HUES6 (cell line): Measurements from ENCODE around the gene CCSER2.
"Not testable (repeated sequence)": the region's sequence is repeated elsewhere in the genome, so short reads cannot be mapped to it uniquely, and the experiment has no call there.

Experiments used
- H3K27ac ChIP-seq: 2 replicates; pipeline ENCODE4 v1.7.0; 2013; ENCODE audit warnings: low read depth, mild to moderate bottlenecking, low read length, inconsistent platforms
- H3K27me3 ChIP-seq: 2 replicates; pipeline ENCODE4 v1.6.1; 2013; ENCODE audit warnings: low read length; ENCODE audit not compliant: control insufficient read depth, insufficient read depth
- H3K36me3 ChIP-seq: 2 replicates; pipeline ENCODE4 v1.6.1; 2013; ENCODE audit warnings: low read length; ENCODE audit not compliant: control insufficient read depth, insufficient read depth
- H3K4me1 ChIP-seq: 2 replicates; pipeline ENCODE4 v1.6.1; 2013; ENCODE audit warnings: low read length; ENCODE audit not compliant: control insufficient read depth, insufficient read depth
- H3K4me3 ChIP-seq: 2 replicates; pipeline ENCODE4 v1.5.1; 2013; ENCODE audit warnings: low read depth, low read length
- H3K9ac ChIP-seq: one replicate; pipeline ENCODE4 v1.6.1; 2013; ENCODE audit warnings: mild to moderate bottlenecking, low read length
- H3K9me3 ChIP-seq: 2 replicates; pipeline ENCODE4 v1.6.1; 2013; ENCODE audit warnings: low read depth, low read length; ENCODE audit not compliant: control insufficient read depth, insufficient read depth

Gene CCSER2

DNA sequence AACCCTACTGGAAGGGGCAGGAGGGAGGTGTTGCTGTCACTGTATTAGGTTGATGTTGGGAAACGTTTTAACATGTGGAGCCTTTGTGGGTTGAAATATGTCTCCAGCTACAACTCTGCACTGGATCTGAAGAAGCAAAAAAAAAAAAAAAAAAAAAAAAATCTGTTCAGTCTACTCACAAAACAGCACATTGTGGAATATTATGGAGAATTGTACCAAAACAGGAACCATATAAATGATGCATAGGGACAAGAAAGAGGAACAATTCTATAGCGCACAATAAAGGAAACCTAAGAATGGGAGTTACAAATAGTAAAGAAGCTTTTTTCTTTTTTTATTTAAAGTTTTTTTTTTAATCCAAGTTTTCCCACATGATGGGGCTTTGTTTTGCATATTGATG lies 63.8 kb downstream of the CCSER2 start:
- H3K27me3 ChIP-seq = no peaks in the 10 kb centered on the region
- H3K9me3 ChIP-seq = peaks cover 18% of the 10 kb centered on the region
- peaks cover 19% of the 10 kb centered on the region for H3K36me3 ChIP-seq
- H3K27ac ChIP-seq = no peak overlapping the region
- H3K4me1 ChIP-seq = no peaks in the 10 kb centered on the region
- H3K4me3 ChIP-seq = no peak overlapping the region
- H3K9ac ChIP-seq = no peak overlapping the region

DNA sequence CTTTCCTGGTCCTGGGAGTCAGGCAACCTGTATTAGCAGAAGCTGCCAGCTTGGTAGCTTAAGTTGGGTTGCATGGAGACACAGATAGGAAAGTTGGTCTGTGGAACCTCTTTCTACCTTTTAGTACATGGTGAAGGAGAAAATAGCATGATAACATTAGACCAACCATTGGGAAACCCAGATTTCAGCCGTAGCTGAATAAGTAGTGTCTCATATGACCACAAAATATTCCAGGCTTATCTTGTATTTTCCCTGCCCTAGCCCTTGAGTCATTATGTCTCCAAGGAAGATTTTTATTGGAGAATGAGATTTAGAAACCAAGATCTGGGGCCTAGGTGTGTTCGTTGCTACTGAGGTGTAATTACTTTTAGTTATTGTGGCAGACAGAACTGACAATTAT lies 67.2 kb downstream of the CCSER2 start:
- H3K36me3 ChIP-seq = peaks cover 7% of the 10 kb centered on the region
- no peak overlapping the region for H3K4me3 ChIP-seq
- H3K4me1 ChIP-seq = peaks cover 3% of the 10 kb centered on the region; the same call in 1 of the 2 replicates
- H3K9me3 ChIP-seq = peaks cover 16% of the 10 kb centered on the region; the same call in 1 of the 2 replicates
- H3K9ac ChIP-seq = no peak overlapping the region
- H3K27me3 ChIP-seq = no peaks in the 10 kb centered on the region
- no peak overlapping the region for H3K27ac ChIP-seq

DNA sequence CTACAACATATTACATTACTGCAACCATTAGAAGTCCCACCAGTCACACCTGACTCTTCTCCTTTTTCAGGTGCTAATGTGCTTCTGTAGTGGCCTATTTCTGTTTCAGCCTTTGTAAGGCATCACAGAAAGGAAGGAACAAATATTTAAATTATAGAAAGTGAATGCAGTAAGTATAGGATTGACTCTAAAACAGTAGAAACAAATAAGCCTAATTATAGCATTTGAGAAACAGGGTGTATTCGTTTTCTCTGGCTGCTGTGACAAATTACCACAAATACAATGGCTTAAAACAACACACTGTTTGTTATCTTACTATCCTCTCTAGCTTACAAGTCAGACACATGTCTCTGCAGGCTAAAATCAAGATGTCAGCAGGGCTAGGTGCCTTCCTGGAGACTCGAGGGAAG lies 69.4 kb downstream of the CCSER2 start:
- H3K9ac ChIP-seq = no peak overlapping the region
- H3K9me3 ChIP-seq = peaks cover 18% of the 10 kb centered on the region; the same call in 1 of the 2 replicates
- H3K4me3 ChIP-seq = no peak overlapping the region
- peaks cover 8% of the 10 kb centered on the region; the same call in 1 of the 2 replicates for H3K4me1 ChIP-seq
- H3K36me3 ChIP-seq = peaks cover 6% of the 10 kb centered on the region; the same call in 1 of the 2 replicates
- no peaks in the 10 kb centered on the region for H3K27me3 ChIP-seq
- H3K27ac ChIP-seq = no peak overlapping the region

DNA sequence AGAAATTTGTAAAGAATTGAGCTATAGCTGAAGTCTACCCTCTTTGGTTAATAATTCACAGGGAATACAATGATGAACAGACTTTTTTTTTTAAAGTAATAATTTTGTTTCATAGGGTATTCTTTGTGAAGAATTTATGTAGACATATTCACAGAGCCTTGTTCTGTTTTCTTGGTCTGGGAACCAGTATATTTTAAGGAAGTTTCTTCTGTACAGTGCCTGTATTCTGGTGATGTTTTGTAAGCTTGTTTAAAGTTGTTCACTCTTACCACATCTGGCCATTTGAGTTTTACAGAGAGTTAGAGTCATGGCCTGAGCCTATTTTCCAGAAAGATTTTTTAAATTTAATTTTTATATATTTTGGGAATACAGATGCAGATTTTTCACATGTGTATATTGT lies 70.3 kb downstream of the CCSER2 start:
- H3K9me3 ChIP-seq = peaks cover 18% of the 10 kb centered on the region; the same call in 1 of the 2 replicates
- no peaks in the 10 kb centered on the region for H3K27me3 ChIP-seq
- no peak overlapping the region for H3K4me3 ChIP-seq
- H3K4me1 ChIP-seq = peaks cover 8% of the 10 kb centered on the region; the same call in 1 of the 2 replicates
- no peak overlapping the region for H3K9ac ChIP-seq
- peaks cover 6% of the 10 kb centered on the region; the same call in 1 of the 2 replicates for H3K36me3 ChIP-seq
- no peak overlapping the region for H3K27ac ChIP-seq

DNA sequence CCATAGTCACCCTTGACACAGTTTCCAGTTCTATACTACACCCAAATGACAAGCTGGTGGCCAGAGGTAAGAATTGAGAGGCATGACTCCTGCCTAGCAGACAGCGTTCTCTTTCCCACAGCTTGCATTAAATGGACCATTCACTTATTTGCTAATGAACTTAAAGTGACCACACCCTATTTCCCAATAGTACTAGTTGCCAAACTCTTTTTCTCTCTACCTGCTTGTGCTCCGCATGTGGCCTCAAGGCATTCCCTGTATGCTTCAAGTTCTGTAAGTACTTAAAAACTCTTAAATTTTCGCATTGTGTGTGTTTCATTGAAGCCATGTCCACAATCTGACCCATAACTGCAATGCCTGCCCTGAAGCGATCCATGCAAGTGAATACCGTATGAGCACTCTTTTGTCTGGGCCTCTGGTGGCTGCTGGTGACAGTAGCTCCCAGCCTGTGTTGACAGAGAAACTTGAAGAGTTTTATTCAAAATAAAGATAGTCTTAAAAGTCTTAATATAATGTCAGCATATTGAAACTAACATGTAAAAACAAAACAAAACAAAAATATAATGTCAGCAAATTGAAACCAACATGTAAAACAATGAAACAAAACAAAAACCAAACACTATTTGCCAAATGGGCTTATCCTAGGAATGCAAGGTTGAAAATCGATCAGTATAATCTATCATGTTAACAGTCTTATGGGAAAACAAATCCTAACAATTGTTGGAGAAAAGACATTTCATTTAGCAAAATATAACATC lies 73.6 kb downstream of the CCSER2 start:
- H3K36me3 ChIP-seq = 0 out of 2 replicates have a peak, but pooled peaks cover 4% of the 10 kb centered on the region
- no peak overlapping the region for H3K9ac ChIP-seq
- peaks cover 8% of the 10 kb centered on the region; the same call in 1 of the 2 replicates for H3K4me1 ChIP-seq
- H3K27ac ChIP-seq = no peak overlapping the region
- peaks cover 11% of the 10 kb centered on the region; the same call in 1 of the 2 replicates for H3K9me3 ChIP-seq
- no peaks in the 10 kb centered on the region for H3K27me3 ChIP-seq
- no peak overlapping the region for H3K4me3 ChIP-seq

DNA sequence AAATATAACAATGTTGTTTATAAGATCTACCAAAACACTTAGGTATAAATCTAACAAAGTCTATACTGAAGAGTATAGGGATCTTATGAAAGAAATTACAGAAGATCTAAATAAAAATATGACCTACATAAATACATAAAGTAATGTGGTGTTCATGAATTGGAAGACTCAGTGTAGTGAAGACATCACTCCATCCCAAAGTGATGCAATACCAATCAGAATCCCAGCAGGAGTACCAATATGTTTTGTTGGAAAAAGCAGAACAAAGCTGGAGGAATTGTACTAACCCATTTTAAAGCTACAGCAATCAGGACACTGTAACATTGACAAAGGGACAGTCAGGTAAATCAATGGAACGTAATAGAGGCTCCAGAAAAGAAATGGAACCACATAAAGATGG lies 76.4 kb downstream of the CCSER2 start:
- no peaks in the 10 kb centered on the region for H3K27me3 ChIP-seq
- H3K36me3 ChIP-seq = peaks cover 2% of the 10 kb centered on the region; the same call in 1 of the 2 replicates
- no peak overlapping the region for H3K4me3 ChIP-seq
- H3K27ac ChIP-seq = no peak overlapping the region
- 0 out of 2 replicates have a peak, but pooled peaks cover 4% of the 10 kb centered on the region for H3K4me1 ChIP-seq
- H3K9me3 ChIP-seq = peaks cover 11% of the 10 kb centered on the region; the same call in 1 of the 2 replicates
- no peak overlapping the region for H3K9ac ChIP-seq

DNA sequence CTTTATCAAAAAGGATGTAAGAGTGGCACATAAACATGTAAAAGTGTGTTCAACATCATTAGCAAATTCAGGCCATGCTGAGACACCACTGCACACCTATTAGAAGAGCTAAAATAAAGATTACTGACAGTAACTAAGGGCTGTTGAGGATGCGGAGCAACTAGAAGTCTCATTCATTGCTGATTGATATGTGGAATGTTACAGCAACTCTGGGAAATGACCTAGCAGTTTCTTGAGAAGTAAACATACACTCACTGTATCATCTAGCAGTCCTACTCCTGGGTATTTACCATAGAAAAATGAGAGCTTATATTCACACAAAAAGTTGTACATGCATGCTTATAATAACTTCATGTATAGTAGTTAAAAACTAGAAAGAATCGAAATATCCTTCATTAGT lies 77.3 kb downstream of the CCSER2 start:
- H3K27me3 ChIP-seq = no peaks in the 10 kb centered on the region
- no peak overlapping the region for H3K27ac ChIP-seq
- H3K36me3 ChIP-seq = peaks cover 3% of the 10 kb centered on the region; the same call in 1 of the 2 replicates
- H3K9me3 ChIP-seq = peaks cover 11% of the 10 kb centered on the region; the same call in 1 of the 2 replicates
- no peak overlapping the region for H3K9ac ChIP-seq
- 0 out of 2 replicates have a peak, but pooled peaks cover 4% of the 10 kb centered on the region for H3K4me1 ChIP-seq
- H3K4me3 ChIP-seq = no peak overlapping the region

DNA sequence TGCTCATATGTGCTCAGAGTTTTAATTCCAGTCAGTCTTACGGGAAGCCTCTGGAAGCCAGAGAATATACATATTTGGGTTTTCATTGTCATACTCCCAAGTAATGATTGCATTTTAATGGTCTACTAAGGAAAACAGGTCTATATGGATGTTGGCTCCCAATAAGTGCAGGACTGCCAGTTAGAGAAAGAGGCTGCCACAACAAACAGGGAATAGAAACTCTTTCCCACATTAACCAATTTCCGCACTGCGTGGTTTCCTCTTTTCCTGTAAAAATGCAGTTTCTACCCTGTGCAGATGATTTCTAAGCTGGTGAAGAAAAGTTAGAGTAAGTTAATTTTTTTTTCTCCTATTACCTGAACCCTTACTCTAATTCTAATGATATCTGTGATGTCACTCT lies 78.2 kb downstream of the CCSER2 start:
- Histone ChIP-seq H3K4me1 (0 out of 2 replicates have a peak, but pooled peaks cover 4% of the 10 kb centered on the region), H3K4me3 (no peak overlapping the region), H3K27me3 (no peaks in the 10 kb centered on the region), H3K27ac (no peak overlapping the region), H3K36me3 (peaks cover 3% of the 10 kb centered on the region; the same call in 1 of the 2 replicates), H3K9ac (no peak overlapping the region), H3K9me3 (peaks cover 18% of the 10 kb centered on the region)

DNA sequence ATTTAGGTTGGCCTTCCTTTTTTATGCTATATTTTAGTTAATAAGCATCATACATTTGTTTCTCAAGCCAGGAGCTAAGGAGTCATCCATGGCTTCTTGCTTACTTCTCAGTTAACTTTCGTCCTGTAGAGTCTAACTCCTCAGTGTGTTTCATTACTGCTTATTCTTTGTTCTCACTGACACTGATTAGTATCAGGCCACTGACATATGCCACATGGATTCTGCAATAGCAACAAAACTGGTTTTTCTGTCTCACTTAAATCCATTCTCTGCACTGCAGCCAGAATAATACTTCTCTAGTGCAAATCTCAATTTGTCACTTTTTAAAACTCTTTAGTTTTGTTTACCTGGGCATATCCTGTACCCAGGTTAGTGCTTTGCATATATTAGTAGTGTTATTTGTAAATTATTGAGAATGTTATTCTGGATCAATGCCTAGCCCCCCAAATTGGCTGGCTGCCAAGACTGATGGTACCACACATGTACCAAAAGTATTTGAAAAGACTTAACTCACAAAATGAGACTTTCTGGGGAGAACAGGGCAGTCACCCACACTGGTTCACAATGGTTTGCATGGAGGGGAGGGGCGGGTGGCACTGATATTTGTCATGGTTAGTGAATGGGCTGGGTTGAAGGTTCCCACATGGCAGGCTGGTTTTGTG lies 79.1 kb downstream of the CCSER2 start:
- H3K4me1 ChIP-seq = no peaks in the 10 kb centered on the region
- peaks cover 27% of the 10 kb centered on the region for H3K9me3 ChIP-seq
- H3K27me3 ChIP-seq = no peaks in the 10 kb centered on the region

DNA sequence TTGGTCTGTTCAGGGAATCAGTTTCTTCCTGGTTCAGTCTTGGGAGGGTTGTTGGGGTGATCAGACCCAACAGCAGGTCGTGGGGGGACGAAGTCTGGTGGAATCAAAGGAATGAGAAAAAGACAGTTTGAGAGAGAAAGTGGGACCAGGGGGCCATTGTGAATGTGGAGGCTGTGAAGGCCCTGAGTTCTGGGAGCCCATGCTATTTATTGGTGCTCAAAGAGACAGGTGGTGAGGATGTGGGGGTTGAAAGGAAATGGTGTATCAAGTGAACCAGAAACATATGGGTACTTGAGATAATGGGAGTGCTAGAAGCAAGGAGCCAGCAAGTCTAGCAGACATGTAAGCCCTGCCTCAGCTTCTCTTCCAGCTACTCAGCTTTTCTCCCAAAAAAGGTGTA lies 84.1 kb downstream of the CCSER2 start:
- Histone ChIP-seq H3K4me1 (no peaks in the 10 kb centered on the region), H3K9ac (no peak overlapping the region), H3K36me3 (peaks cover 12% of the 10 kb centered on the region; the same call in 1 of the 2 replicates), H3K4me3 (no peak overlapping the region), H3K27me3 (no peaks in the 10 kb centered on the region), H3K9me3 (peaks cover 56% of the 10 kb centered on the region), H3K27ac (no peak overlapping the region)

More for the DNA sequence above, 79.1 kb downstream of the CCSER2 start:
- Histone ChIP-seq H3K9ac (no peak overlapping the region), H3K27ac (no peak overlapping the region), H3K36me3 (peaks cover 3% of the 10 kb centered on the region; the same call in 1 of the 2 replicates), H3K4me3 (no peak overlapping the region)

DNA sequence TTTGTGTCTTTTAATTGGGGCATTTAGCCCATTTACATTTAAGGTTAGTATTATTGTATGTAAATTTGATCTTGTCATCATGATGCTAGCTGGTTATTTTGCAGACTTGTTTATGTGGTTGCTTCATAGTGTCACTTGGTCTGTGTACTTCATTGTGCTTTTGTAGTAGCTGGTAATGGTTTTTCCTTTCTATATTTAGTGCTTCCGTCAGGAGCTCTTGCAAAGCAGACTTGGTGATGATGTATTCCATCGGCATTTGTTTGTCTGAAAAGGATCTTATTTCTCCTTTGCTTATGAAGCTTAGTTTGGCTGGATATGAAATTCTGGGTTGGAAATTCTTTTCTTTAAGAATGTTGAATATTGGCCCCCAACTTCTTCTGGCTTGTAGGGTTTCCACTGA lies 85.7 kb downstream of the CCSER2 start:
- Histone ChIP-seq H3K9me3 (peaks cover 56% of the 10 kb centered on the region), H3K36me3 (peaks cover 12% of the 10 kb centered on the region; the same call in 1 of the 2 replicates)
- H3K9ac ChIP-seq, H3K27me3 ChIP-seq, H3K4me3 ChIP-seq, H3K27ac ChIP-seq, H3K4me1 ChIP-seq: not testable (repeated sequence)
